ENCODE results near the gene PTPN11.
"Not testable (repeated sequence)": the region's sequence is repeated elsewhere in the genome, so short reads cannot be mapped to it uniquely, and the experiment has no call there.

Gene PTPN11

DNA sequence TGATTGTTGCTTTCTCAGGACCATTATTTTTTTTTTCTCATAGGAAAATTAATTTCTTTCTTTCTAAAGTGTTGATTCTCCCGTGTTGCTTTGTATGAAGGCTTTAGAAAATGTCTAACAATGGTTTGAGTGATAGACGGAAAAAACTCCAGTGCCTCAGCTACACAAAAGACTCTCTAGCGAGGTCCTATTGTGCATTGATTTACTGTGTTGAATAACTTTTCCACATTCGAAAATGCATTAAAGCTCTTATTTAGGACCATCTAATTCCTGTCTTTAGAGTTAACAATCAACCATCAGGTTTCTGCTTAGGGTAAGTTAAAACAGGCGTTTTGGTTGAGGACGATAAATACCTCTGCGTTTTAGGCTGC, 99.6 kb downstream of the PTPN11 start:
- DNase-seq: no peak

DNA sequence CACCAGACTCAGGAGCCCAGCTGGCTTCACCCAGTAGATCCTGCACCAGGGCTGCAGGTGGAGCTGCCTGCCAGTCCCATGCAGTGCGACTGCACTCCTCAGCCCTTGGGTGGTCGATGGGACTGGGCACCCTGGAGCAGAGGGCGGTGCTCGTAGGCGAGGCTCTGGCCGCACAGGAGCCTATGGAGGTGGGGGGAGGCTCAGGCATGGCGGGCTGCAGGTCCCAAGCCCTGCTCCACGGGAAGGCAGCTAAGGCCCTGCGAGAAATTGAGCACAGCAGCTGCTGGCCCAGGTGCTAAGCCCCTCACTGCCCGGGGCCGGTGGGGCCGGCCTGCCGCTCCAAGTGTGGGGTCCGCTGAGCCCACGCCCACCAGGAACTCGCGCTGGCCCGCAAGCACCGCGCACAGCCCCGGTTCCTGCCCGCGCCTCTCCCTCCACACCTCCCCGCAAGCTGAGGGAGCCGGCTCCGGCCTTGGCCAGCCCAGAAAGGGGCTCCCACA, 101.1 kb downstream of the PTPN11 start:
- not testable (repeated sequence) for DNase-seq

DNA sequence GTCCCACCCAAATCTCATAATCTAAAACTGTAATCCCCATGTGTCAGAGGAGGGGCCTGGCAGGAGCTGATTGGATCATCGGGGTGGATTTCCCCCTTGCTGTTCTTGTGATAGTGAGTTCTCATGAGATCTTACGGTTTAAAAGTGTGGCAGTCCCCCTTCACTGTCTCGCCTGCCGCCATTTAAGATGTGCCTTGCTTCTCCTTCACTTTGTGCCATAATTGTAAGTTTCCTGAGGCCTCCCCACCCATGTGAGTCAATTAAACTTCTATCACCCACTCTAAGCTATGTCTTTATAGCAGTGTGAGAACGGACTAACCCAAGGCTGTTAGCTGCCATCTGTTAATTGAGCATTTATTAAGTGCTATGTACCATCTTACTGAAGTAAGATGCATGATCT, 105.1 kb downstream of the PTPN11 start:
- DNase-seq: no peak

DNA sequence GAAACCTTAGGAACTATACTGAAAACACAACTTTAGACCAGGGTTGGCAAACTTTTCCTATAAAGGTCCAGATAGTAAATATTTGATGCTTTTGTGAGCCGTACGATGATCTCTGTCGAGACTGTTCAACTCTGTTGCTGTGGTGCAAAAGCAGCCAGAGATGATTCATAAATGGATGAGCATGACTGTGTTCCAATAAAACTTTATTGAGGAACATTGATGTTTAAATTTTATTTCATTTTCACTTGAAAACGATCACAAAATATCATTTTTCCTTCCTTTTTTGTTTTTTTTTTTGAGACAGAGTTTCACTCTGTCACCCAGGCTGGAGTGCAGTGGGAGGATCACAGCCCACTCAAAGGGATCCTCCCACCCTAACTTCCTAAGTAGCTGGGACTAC, 105.5 kb downstream of the PTPN11 start:
- no peak for DNase-seq

DNA sequence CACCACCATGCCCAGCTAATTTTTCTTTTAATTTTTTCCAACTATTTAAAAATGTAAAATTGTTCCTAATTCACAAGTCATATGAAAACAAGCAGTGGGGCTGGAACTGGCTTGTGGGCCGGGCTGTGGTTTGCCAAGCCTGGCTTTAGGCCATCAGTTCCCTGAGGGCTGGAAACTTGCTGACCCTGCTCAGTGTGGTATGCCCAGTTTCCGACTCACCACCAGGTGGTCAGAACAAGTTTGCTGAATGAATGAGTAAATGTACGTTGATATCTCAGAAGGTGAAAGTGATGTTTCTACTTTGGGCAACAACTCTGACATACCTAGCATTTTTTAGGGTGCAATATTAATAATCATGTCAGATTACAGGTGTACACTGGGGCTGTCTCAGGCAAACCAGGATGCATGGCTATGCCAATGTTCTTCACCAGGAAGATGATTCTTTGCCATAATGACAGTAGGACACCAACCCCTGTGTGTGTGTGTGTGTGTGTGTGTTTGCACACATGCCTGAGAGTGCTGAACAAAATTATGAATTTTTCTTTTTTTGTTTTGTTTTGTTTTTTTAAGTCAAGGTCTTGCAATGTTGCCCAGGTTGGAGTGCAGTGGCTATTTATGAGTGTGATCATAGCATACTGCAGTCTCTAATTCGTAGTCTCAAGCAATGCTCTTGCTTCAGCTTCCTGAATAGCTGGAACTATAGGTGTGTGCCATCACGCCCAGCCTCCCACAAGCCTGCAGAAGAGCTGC, 106.1 kb downstream of the PTPN11 start:
- peak; percentile 50 for DNase-seq

DNA sequence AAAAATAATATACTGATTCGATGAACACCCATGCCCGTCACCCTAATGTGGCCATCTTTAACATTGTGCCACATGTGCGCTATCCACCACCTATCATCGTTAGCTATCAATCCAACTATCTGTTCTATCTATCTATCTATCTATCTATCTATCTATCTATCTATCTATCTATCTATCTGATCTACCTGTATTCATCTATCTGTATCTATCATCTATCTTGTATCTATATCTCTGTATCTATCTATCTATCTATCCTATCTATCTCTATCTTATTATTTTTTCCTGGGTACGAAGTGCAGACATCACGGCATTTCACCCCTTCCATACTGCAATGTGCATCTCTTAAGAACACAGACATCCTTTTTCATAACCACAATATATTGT, 106.7 kb downstream of the PTPN11 start:
- DNase-seq: no peak

DNA sequence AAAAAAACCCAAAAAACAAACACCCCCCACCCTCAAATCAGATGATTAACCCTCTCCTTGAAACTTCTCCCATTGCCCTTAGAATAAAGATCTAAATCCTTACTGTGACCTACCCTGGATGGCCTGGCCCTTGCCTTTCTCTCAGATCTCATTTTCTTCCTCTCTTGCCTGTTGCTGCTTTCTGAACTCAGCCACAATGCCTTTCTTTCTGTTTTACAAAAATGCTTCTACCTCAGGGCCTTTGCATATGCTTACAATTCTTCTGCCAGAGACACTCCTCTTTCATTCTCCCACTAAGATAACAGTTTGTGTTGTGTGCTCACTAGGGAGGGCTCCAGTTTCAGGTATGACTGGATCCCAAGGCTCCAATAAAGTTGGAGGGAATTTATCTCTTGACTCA, 108.3 kb downstream of the PTPN11 start:
- DNase-seq: no peak

DNA sequence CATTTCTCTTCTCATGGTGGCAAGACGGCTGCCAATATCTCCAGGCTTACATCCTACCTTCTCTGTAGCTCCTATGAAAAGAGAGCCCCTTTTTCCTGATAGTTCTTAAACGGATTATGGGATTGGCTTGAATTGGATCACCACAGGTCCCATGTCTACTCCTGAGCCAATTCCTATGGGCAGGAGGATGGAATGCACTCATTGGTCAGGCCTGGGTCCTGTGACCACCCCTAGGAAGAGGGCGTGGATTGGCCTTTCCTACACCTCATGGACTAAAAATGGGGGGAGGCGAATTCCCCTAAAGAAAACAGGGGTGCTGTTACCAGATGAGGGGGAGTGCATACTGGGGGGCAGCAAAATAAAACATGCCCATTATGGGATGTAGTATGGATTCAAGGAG, 108.8 kb downstream of the PTPN11 start:
- DNase-seq: no peak

DNA sequence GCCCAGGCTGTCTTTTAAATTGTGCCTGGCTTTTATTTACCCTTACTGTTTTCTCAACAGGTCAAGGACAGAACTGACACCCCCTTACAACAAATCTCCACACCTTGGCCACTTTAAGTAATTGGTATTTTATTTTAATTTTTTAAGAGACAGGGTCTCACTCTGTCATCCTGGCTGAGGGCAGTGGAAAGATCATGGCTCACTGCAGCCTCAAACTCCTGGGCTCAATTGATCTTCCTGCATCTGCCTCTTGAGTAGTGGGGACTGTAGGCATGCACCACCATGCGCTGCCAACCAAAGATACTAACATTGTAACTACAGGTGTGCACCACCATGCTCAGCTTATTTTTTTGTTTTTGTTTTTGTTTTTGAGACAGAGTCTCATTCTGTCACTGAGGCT, 109.8 kb downstream of the PTPN11 start:
- no peak for DNase-seq

DNA sequence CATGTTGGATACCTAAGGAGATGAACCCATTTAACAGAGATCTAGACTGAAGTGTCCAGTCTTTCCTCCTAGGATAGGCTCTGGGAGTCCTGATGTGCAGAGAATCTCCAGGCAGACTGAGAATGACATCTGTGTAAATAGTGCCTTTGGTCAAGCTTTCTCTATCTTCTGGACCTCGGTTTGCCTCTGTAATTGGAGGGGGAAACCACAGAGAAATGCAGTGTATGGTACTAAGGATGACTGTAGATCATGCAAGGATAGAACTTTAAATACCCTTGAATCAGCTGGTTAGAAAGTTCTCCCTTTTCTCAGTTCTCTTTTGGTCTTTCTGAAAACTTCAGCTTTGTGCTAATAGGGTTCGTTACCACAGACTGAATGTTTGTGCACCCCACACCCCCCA, 112.2 kb downstream of the PTPN11 start:
- DNase-seq: no peak

DNA sequence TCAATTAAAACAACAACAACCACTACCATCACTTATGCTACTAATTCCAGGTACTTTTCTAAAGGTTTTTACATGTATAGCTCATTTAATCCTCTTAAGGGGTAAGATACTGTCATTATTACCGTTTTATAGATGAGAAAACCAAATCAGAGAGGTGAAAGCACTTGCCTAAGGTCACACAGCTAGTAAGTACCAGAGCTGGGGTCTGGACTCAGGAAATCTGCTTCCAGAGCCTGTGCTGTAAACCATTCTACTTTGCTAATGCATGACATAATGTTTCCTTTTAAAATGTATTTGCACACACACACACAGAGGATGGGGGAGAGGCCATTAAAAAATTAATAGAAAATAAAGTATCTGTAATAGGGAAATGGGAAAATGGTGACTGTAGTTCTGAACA, 113.4 kb downstream of the PTPN11 start:
- DNase-seq: no peak

DNA sequence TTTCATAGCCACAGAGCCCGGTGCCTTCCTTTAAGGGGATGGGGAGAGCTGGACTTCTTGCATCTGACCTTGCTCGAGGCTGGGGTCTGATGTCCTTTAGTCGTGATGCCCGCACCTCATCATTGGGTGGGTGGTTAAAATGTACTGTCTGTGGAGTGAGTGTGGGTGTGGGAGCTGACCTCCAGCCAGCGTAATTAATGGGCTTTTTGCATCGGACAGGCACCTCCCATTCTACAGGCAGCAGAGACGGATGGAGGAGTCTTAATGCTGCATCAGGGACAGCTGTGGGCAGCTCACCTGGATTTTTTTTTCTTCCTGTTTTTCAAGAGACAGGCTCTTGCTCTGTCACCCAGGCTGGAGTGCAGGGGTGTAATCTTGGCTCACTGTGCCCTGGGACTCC, 114.8 kb downstream of the PTPN11 start:
- no peak for DNase-seq

DNA sequence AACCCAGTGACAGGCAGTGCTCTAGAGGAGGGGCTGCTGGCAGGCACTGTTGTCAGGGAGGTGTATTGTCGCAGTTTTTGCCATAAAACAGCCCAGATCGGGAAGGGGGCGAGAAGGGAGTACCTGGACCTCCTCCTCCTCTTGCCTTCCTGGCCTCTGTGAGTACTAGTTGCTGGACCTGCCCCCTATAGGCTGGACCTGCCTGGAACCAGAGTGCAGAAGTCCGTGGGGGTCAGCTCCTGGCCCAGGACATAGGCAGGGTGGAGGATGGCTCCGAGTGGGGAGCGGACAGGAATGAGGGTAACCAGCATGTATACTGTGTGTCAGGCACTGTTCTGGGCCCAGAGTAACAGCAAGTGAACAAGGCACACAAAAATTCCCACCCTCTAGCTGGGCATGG, 116.3 kb downstream of the PTPN11 start:
- DNase-seq: no peak

DNA sequence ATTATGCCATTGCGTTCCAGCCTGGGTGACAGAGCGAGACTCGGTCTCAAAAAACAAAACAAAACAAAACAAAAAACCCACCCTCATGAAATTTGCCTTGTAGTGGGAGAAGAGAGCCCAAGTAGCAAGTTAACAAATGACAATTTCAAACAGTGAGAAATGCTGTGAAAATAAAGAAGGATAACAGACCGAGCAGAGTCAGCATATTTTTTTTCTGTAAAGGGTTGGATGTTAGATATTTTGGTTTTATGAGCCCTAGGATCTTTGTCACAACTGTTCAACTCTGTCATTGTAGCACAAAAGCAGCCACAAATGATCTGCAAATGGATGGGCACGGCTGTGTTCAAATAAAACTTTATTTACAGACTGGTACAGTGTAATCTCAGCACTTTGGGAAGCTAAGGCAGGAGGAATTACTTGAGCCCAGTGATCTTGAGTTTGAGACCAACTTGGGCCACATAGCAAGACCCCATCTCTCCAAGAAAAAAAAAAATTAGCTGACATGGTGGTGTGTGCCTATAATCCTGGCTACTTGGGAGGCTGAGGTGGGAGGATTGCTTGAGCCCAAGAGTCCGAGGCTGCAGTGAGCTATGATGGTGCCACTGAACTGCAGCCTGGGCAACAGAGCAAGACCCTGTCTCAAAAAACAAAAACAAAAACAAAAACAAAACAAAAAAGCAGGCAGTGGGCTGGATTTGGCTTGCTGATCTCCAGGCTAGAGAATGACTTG, 117.1 kb downstream of the PTPN11 start:
- DNase-seq: no peak

DNA sequence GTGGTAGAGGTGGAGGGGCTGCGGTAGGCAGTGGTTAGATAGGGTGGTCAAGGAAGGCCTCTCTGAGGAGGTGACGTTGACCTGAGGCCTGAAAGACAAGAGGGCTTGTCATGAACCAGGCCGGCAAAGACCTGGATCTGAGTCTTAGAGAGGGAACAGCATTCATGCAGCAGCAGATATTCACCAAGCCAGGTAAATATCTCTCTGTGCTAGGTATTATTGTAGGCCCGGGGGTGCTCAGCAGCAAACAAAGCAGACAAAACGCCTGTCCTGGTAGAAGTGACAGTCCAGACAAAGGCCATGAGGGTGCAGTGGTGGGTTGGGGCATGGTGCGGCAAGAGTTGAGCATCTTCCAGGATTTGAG, 117.6 kb downstream of the PTPN11 start:
- no peak for DNase-seq

DNA sequence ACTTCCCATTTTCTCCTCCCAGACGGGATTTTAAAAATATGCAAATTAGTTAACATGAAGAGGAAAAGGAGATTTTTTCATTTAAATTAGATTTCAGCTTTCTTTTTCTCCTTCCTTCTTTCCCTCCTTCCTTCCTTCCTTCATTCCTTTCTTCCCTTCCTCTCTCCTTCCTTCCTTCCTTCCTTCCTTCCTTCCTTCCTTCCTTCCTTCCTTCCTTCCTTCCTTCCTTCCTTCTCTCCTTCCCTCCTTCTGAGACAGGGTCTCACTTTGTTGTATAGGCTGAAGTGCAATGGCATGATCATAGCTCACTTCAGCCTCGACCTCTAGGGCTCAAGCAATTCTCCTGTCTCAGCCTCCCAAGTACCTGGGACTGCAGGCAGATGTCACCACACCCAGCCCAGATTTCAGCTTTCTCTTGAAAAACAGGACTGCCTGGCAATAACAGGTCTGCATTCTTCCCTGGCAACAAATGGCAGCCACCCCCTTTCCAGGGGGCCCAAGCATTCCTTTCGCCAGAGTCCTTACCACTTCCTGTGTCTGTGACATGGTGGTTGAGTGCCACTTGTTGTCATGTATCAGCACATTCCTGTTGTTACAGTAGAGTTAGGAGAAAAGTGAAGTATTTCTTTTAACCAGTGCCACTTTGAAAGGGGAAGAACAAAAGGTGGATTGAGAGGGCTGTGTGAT, 119.1 kb downstream of the PTPN11 start:
- peak; percentile 60 for DNase-seq

DNA sequence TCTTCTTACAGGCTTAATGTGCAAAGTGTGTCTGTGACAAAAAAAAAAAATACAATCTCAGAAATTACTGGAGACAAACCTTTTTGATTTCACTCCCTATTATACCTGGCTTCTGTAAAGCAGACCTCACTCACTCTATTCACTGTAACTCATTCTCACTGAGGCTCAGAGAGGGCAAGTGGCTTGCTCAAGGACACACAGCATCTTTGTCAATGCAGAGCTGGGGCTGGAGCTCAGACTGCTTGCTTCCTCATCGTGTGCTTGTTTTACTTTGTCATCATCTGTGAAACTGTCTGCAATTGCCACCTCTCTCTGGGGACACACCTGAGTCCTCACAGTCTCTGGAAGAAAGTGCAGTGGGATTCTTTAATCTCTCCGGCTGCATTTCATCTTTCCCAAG, 120.0 kb downstream of the PTPN11 start:
- DNase-seq: no peak

DNA sequence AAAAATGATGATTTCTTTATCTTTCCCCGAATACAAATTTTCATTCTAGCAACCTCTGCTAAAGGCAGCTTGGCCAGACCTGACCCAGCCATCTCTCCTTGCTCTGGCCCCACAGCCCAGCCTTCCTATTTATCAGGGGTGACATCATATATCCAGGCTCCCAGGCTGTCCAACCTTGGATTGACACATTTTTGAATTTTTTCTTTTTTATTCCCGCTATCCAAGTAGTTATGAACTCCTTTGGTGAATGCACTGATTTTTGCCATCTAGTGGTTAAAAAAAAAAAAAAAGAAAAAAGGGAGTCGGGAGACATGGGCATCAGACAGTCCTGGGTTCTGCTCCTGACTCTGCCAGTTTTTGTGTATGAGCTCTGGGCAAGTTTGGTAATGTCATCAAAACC, 120.5 kb downstream of the PTPN11 start:
- no peak for DNase-seq

DNA sequence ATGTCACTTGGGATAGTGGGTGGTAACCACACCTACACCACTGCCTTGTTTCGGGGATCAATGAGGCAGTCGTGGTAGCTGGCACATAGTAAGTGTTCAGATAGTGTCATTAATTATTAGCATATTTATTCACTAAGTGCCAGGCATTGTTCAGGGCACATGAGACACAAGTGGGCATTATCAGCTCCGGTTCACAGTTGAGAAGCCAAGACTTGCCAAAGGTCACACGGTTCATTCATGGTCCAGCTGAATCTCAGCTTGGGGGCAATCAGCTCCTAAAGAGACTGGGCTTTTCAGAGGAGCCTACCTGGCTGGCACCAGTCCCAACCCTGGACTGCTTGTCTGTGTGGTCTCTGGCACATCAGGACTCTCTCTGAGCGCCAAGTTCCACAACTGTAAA, 121.3 kb downstream of the PTPN11 start:
- no peak for DNase-seq

DNA sequence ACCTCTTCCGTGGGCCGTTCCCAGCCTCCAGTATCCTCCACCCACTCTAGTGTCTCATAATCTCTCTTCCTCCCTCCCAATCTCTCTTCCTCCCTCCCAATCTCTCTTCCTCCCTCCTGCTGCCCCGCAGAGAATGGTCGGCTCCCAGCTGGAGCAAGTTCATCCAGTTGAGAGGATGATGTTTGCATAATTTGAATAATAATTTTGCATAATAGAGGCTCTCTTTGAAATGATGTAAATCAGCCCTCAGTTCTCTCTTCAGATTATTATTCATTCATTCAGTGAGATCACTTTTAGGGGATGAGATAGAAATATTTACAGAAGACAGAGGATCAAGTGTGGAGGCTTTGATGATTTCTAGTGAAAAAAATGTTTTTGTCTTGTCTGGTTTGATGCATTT, 125.0 kb downstream of the PTPN11 start:
- no peak for DNase-seq

DNA sequence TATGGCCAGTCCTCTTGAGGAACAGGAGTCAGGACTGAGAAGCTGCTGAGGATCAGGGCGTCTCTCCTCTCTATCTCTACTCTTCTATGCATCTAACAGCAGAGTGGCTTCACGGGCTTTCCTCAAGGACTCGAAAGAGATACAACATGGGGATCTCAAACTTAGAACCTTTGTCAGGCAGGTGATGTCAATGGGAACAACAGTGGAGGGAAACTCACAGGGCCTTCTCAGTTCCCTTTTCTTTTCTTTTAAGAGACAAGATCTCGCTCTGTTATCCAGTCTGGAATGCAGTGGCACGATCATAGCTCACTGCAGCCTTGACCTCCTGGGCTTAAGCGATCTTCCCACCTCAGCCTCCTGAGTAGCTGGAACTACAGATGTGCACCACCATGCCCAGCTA, 127.6 kb downstream of the PTPN11 start:
- no peak for DNase-seq

DNA sequence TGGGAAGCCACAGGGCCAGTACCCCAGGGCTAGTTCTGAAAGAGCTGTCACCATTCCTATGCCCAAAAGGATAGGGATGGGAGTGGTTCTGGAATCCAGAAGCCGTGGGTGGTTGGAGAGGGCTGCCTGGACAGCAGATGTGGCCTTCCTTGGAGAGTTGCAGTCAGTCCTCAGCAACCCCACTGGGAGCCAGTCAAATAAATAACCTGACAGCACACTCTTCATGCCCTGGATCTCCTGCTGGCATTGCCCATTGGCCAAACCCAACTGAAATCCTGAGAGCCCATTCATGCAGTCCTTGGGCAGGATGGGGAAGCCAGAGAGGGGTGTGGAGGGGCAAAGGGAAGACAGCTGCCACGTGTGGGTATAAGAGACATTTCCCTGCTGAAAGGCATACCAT, 128.2 kb downstream of the PTPN11 start:
- peak; percentile 7 for DNase-seq

DNA sequence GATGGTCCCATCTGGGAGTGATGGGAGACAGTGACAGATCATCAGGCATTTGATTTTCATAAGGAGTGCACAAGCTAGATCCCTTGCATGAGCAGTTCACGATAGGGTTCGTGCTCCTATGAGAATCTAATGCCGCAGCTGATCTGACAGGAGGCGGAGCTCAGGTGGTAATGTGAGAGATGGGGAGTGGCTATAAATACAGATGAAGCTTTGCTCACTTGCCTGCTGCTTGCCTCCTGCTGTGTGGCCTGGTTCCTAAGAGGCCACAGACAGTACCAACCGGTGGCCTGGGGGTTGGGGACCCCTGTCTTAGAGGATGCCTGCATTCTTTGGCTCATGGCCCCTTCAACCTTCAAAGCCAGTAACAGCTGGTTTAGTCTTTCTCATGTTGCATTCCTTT, 130.3 kb downstream of the PTPN11 start:
- DNase-seq: no peak

DNA sequence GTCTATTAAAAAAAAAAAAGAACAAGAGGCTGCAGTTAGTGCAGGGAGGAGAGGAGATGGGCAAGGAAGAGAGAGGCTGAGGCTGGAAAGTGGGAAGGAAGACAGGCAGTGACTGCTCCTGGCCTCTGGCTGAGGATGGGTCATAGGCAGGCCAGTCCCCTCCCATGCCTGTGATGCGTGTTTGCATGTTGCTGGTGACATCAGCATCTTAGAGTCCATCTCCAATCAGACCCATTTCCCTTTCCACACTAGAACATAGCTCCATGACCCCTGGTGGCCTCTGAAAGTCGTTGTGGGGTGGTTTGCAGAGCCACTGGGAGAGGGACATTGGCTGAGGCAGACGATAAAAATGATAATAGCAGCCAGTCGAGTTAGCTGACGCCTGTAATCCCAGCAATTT, 132.9 kb downstream of the PTPN11 start:
- no peak for DNase-seq

Data from EL (cell line).